H54 (cell line): Measurements from ENCODE around the gene PTGIS.

Experiments
- DNase-seq: peaks from one replicate; pipeline ENCODE4 v3.0.0; 2011; ENCODE audit warnings: low spot score, mixed read lengths; ENCODE audit not compliant: insufficient read length
- FAIRE-seq: peaks from 3 replicates; lab custom pipeline; 2011; peaks lifted over from hg19 to GRCh38; lab: Jason Lieb, UNC
- POLR2A ChIP-seq: IDR thresholded peaks from 2 replicates; pipeline ENCODE4 v1.6.1; 2011; ENCODE audit warnings: low read depth, mild to moderate bottlenecking, low read length

PTGIS gene

GRCh38 chr20:49508435-49509199 lies 59.3 kb downstream of the PTGIS start:
- DNase-seq, result peak; percentile 35
- no peak for TF ChIP-seq POLR2A
- FAIRE-seq, result no peak

GRCh38 chr20:49507741-49508434 lies 60.0 kb downstream of the PTGIS start:
- DNase-seq (no peak), FAIRE-seq (no peak)
- no peak for TF ChIP-seq POLR2A

- no peak for FAIRE-seq
- DNase-seq, result no peak
- TF ChIP-seq POLR2A, result no peak
Measured at GRCh38 chr20:49505518-49505917, 62.4 kb downstream of the PTGIS start.

- FAIRE-seq (no peak), DNase-seq (no peak)
- TF ChIP-seq POLR2A, result no peak
Measured at GRCh38 chr20:49503176-49503575, 64.8 kb downstream of the PTGIS start.

- no peak for TF ChIP-seq POLR2A
- no peak for DNase-seq
- no peak for FAIRE-seq
Measured at GRCh38 chr20:49501917-49502316, 66.0 kb downstream of the PTGIS start.

GRCh38 chr20:49497398-49497669 lies 70.6 kb downstream of the PTGIS start:
- no peak for FAIRE-seq
- TF ChIP-seq POLR2A, result no peak

GRCh38 chr20:49496553-49497397 lies 71.2 kb downstream of the PTGIS start:
- DNase-seq (no peak), FAIRE-seq (no peak)
- TF ChIP-seq POLR2A, result no peak

More at GRCh38 chr20:49497398-49497669, 70.6 kb downstream of the PTGIS start:
- no peak for DNase-seq

GRCh38 chr20:49496043-49496442 lies 71.9 kb downstream of the PTGIS start:
- no peak for TF ChIP-seq POLR2A
- no peak for DNase-seq
- no peak for FAIRE-seq

GRCh38 chr20:49490689-49491088 lies 77.2 kb downstream of the PTGIS start:
- no peak for TF ChIP-seq POLR2A
- FAIRE-seq (no peak), DNase-seq (no peak)

GRCh38 chr20:49489688-49490087 lies 78.2 kb downstream of the PTGIS start:
- FAIRE-seq, result no peak
- no peak for DNase-seq
- no peak for TF ChIP-seq POLR2A

GRCh38 chr20:49486064-49486463 lies 81.9 kb downstream of the PTGIS start:
- DNase-seq, result no peak
- FAIRE-seq, result no peak
- no peak for TF ChIP-seq POLR2A

GRCh38 chr20:49485563-49485962 lies 82.4 kb downstream of the PTGIS start:
- FAIRE-seq (no peak), DNase-seq (no peak)
- TF ChIP-seq POLR2A, result no peak

GRCh38 chr20:49484180-49485140 lies 83.5 kb downstream of the PTGIS start:
- FAIRE-seq (no peak), DNase-seq (peak; percentile 78)
- no peak for TF ChIP-seq POLR2A
